Left lobe of liver (tissue), 1 donor: ENCODE results near the gene NOL3. TPM values are rescaled to one million over a fixed set of nuclear protein-coding genes. Genes with fewer than 3 reads are reported as not detected.

Source experiments
- total RNA-seq: library from RNA; stranded (reverse); gene quantifications from one replicate; pipeline ENCODE4 v1.2.1, GENCODE V29; 2021
- donor health status: DM: no; HTN: yes; CAD: no.

Gene NOL3
- total RNA-seq, 1 donor from 2014 or later: 40.7 TPM

Other genes starting within 250 kb of the NOL3 start
- gene RRAD, start 245.0 kb upstream of the NOL3 start, total RNA-seq: 0.98 TPM
- 42.6 TPM for gene CIAO2B, start 236.1 kb upstream of the NOL3 start, total RNA-seq
- gene CES2, start 235.0 kb upstream of the NOL3 start, total RNA-seq: 286 TPM
- 80.3 TPM for gene CES3, start 209.3 kb upstream of the NOL3 start, total RNA-seq
- 67.7 TPM for gene CES4A, start 181.9 kb upstream of the NOL3 start, total RNA-seq
- gene CBFB, start 141.4 kb upstream of the NOL3 start, total RNA-seq: 12.2 TPM
- 29.1 TPM for gene PHAF1, start 60.6 kb upstream of the NOL3 start, total RNA-seq
- 1.6 TPM for gene B3GNT9, start 19.5 kb upstream of the NOL3 start, total RNA-seq
- gene TRADD, start 10.6 kb upstream of the NOL3 start, total RNA-seq: 12.1 TPM
- 20.6 TPM for gene FBXL8, start 10.6 kb upstream of the NOL3 start, total RNA-seq
- 60.5 TPM for gene HSF4, start 5.8 kb upstream of the NOL3 start, total RNA-seq
- gene MATCAP1, start 13.4 kb downstream of the NOL3 start, total RNA-seq: 14.9 TPM
- 1.8 TPM for gene EXOC3L1, start 19.6 kb downstream of the NOL3 start, total RNA-seq
- 19.0 TPM for gene E2F4, start 21.6 kb downstream of the NOL3 start, total RNA-seq
- gene ELMO3, start 28.6 kb downstream of the NOL3 start, total RNA-seq: 5.2 TPM
- 44.9 TPM for gene TMEM208, start 56.6 kb downstream of the NOL3 start, total RNA-seq
- 5.9 TPM for gene FHOD1, start 76.9 kb downstream of the NOL3 start, total RNA-seq
- gene SLC9A5, start 78.4 kb downstream of the NOL3 start, total RNA-seq: 0.30 TPM
- 0.20 TPM for gene PLEKHG4, start 109.0 kb downstream of the NOL3 start, total RNA-seq
- gene KCTD19, start 156.2 kb downstream of the NOL3 start, total RNA-seq: not detected
- gene LRRC36, start 156.3 kb downstream of the NOL3 start, total RNA-seq: 0.25 TPM
- gene TPPP3, start 223.0 kb downstream of the NOL3 start, total RNA-seq: 0.40 TPM
- gene ZDHHC1, start 245.9 kb downstream of the NOL3 start, total RNA-seq: 1.6 TPM